Chondrocyte (in vitro differentiated cells): ENCODE data around the gene ANKRD30A. TPM values are rescaled to one million over a fixed set of nuclear protein-coding genes. Genes with fewer than 3 reads are reported as not detected.

Experiments used
- DNase-seq: peaks from one replicate; pipeline ENCODE4 v3.0.0; 2021; ENCODE audit warnings: mixed read lengths, low spot score
- H3K27ac Mint-ChIP-seq: one replicate; pipeline ENCODE4 v1.8.0; 2021; ENCODE audit warnings: mild to moderate bottlenecking, moderate library complexity, mixed read lengths; ENCODE audit not compliant: unreplicated experiment
- H3K27me3 Mint-ChIP-seq: 2 replicates; pipeline ENCODE4 v1.8.0; 2021; ENCODE audit warnings: low read depth, mixed read lengths
- H3K36me3 Mint-ChIP-seq: 2 replicates; pipeline ENCODE4 v1.8.0; 2021; ENCODE audit warnings: low read depth, mixed read lengths
- H3K4me1 Mint-ChIP-seq: 2 replicates; pipeline ENCODE4 v1.8.0; 2021; ENCODE audit warnings: low read depth, mild to moderate bottlenecking, mixed read lengths
- H3K4me3 Mint-ChIP-seq: one replicate; pipeline ENCODE4 v1.8.0; 2021; ENCODE audit warnings: mild to moderate bottlenecking, moderate library complexity, mixed read lengths; ENCODE audit not compliant: unreplicated experiment
- H3K9me3 Mint-ChIP-seq: 2 replicates; pipeline ENCODE4 v1.8.0; 2021; ENCODE audit warnings: low read depth, mixed read lengths
- total RNA-seq: library from RNA; stranded (reverse); gene quantifications from 3 replicates; pipeline ENCODE4 v1.2.1, GENCODE V29; 2021
- TF ChIP-seq, protein P1 (sequence below): fragments of 200-600 bp; sonication (generic); IDR thresholded peaks from 2 replicates; pipeline ENCODE4 v1.5.0; 2021; ENCODE audit warnings: antibody characterized with exemption, mild to moderate bottlenecking, moderate library complexity

Gene ANKRD30A
- total RNA-seq, 1 donor from 2014 or later: not detected

DNA sequence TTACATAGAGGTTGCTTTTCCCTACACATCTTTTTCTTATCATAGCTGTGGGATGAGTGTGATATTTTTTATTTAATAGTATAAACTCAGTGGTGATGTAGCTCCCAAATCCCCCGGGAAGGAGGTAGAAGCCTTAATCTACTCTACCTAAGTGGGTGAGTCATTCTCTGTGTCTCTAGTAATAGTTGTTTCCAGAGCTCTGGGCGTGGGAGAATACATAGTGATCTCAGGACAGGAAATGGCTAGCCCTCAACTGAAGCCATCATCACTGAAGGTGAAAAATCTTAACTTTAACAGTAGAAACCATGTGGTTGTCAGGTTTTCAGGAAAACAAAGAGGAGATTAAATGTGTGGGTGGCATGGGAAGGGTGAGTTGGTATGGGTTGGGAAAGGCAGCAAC lies 278.4 kb downstream of the ANKRD30A start:
- H3K4me3 Mint-ChIP-seq: no peak overlapping the region
- H3K4me1 Mint-ChIP-seq: no peaks in the 10 kb centered on the region
- no peaks in the 10 kb centered on the region for H3K27me3 Mint-ChIP-seq
- TF ChIP-seq, protein P1, sequence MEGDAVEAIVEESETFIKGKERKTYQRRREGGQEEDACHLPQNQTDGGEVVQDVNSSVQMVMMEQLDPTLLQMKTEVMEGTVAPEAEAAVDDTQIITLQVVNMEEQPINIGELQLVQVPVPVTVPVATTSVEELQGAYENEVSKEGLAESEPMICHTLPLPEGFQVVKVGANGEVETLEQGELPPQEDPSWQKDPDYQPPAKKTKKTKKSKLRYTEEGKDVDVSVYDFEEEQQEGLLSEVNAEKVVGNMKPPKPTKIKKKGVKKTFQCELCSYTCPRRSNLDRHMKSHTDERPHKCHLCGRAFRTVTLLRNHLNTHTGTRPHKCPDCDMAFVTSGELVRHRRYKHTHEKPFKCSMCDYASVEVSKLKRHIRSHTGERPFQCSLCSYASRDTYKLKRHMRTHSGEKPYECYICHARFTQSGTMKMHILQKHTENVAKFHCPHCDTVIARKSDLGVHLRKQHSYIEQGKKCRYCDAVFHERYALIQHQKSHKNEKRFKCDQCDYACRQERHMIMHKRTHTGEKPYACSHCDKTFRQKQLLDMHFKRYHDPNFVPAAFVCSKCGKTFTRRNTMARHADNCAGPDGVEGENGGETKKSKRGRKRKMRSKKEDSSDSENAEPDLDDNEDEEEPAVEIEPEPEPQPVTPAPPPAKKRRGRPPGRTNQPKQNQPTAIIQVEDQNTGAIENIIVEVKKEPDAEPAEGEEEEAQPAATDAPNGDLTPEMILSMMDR: no peak
- no peak overlapping the region for H3K27ac Mint-ChIP-seq
- DNase-seq: no peak
- no peaks in the 10 kb centered on the region for H3K36me3 Mint-ChIP-seq
- peaks cover 61% of the 10 kb centered on the region for H3K9me3 Mint-ChIP-seq
